HG02623 (cell line): Measurements from ENCODE around the gene SLC35F2.
A peak's percentile ranks its signal among the peaks of the same experiment; 100 is the strongest.

Experiments used
- ATAC-seq: cut with Tn5 transposase; IDR thresholded peaks from one replicate; pipeline ENCODE4 v1.9.1; 2021; ENCODE audit warnings: moderate library complexity; ENCODE audit not compliant: unreplicated experiment

Gene SLC35F2

DNA sequence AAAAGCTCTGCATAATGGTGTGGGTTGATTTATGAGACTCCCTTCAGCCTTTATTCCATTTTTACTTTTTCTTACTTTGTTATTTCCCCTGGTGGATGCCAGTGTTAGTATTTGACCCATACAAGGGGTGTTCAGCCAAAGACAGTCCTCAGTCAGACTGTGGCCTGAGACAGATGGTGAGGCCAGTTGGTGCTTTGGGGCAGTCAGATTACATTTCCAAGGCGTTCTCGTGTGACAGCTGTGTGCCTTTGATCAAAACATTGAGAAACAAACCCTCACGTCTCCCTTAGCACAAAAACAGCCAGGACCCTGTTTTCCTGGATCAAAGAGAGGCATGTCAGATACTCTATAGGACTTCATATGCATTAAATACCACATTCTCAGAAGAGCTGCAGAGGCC is 115.4 kb downstream of the SLC35F2 start:
- ATAC-seq = no peak

DNA sequence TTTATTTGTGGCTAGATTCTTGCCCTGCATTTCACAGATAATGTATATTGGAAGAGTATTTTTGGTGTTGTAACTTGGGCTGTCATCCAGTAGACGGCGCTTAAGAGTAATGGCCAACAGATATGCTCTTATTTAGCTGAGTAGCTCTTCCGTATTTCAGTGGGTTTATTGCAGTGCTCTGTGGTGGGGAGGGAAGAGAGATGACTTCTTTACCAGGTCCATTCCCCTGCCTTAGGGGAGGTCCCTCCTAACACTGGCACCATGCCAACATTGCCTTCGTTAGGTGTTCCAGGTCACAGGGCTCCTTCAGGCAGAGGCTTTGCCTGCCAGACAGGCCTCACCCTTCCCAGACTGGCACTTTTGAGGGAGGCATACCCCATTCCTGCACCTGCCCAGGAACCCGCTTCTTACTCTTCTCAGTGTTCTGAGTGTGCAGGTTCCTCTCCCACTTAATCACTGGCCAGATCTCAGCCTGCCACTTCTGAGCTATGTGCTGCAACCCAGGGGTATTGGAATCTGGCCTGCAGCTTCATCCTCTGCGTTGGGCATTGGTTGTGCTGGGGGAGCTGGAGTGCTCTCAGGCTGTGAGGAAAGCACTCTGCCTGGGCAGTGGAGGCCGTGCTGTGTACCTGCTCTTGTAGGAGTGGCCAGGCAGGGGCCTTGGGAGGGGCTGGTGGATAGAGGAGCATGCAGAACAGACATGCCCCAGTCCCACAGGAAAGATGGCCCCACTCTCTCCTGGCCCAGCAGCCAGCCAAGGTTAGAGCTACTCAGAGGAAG is 117.4 kb downstream of the SLC35F2 start:
- ATAC-seq = peak; percentile 91
